Psoas muscle (tissue), 8 donors: ENCODE results near the gene DDN. TPM values are rescaled to one million over a fixed set of nuclear protein-coding genes. Genes with fewer than 3 reads are reported as not detected.

ENCODE experiments used
- ATAC-seq, 4 donors: fragments of 200-7000 bp; cut with Tn5 transposase; one replicate each; pipeline ENCODE4 v1.9.1; 2020; ENCODE audit warnings: moderate library complexity in 3 of 4, mild to moderate bottlenecking in 2 of 4
- DNase-seq, 2 donors: peaks; one replicate each; pipeline ENCODE4 v3.0.0-alpha.2; 2020
- H3K27ac ChIP-seq: fragments of 200-600 bp; one replicate; pipeline ENCODE4 v1.8.0; 2022
- H3K27me3 ChIP-seq, 3 donors: fragments of 200-600 bp in 1 of 3; one replicate each; pipeline versions ENCODE4 v1.6.1 to v1.8.0; 2013 to 2022; ENCODE audit warnings: low read length in 2 of 3, mild to moderate bottlenecking in 2 of 3, moderate library complexity in 1 of 3; ENCODE audit not compliant: insufficient read depth in 3 of 3
- H3K36me3 ChIP-seq, 2 donors: fragments of 200-600 bp in 1 of 2; one replicate each; pipeline versions ENCODE4 v1.6.1 to v1.8.0; 2013 to 2022; ENCODE audit warnings: low read depth in 1 of 2, mild to moderate bottlenecking in 1 of 2, moderate library complexity in 1 of 2; ENCODE audit not compliant: insufficient read depth in 1 of 2
- H3K4me1 ChIP-seq: fragments of 200-600 bp; one replicate; pipeline ENCODE4 v1.8.0; 2022
- H3K4me3 ChIP-seq: fragments of 200-600 bp; one replicate; pipeline ENCODE4 v1.8.0; 2022; ENCODE audit warnings: mild to moderate bottlenecking
- H3K9me3 ChIP-seq: fragments of 200-600 bp; one replicate; pipeline ENCODE4 v1.8.0; 2022
- WGBS, 3 donors: extraction: QIAGEN DNeasy Blood & Tissue Kit; methylation state at CpG; one replicate each; pipeline versions ENCODE4 v1.1.6 to v1.1.7; 2013; 5-methylcytosine and 5-hydroxymethylcytosine counted together
- intact Hi-C, 2 donors: fragments of 100-400 bp; cut with DNase I; formaldehyde crosslinking; loops; one replicate each; pipeline versions ENCODE4 v1.11.0 to v1.14.2; 2022
- polyA plus RNA-seq, 3 donors: library from polyadenylated mRNA; stranded (reverse); fragments of 200-250 nt; gene quantifications; one replicate each; pipeline ENCODE4 v1.2.3, GENCODE V29; 2013
- total RNA-seq, 4 donors: library from RNA; stranded (reverse); fragmentation: NEBNext Ultra II Directional in 2 of 4; extraction: Animal tissue kit (Norgen Biotek cat#: 25700) in 2 of 4; gene quantifications; one replicate each; pipeline versions ENCODE4 v1.2.1 to v1.2.4, GENCODE V29; 2021 to 2023
- TF ChIP-seq, protein P1 (sequence below): fragments of 200-600 bp; IDR thresholded peaks from one replicate; pipeline ENCODE4 v1.8.0; 2022; ENCODE audit warnings: antibody characterized with exemption
- donor health status: healthy with polysubstance abuse.
- donor health status: DM: no; HTN: no; CAD: no; lungs with moderate emphysema.
- donor health status: Bipolar disorder and iron deficiency.
- donor health status: healthy.
- donor health status: DM: yes; HTN: yes; CAD: no.
- donor health status: DM: no; HTN: no; CAD: no.
- donor health status: DM: no; HTN: no; CAD: no.
- donor health status: DM: yes; HTN: yes; CAD: no.

The DDN gene
- total and polyA plus RNA-seq, 7 donors = 11.2 to 485 (median 72.6) TPM

DNA sequence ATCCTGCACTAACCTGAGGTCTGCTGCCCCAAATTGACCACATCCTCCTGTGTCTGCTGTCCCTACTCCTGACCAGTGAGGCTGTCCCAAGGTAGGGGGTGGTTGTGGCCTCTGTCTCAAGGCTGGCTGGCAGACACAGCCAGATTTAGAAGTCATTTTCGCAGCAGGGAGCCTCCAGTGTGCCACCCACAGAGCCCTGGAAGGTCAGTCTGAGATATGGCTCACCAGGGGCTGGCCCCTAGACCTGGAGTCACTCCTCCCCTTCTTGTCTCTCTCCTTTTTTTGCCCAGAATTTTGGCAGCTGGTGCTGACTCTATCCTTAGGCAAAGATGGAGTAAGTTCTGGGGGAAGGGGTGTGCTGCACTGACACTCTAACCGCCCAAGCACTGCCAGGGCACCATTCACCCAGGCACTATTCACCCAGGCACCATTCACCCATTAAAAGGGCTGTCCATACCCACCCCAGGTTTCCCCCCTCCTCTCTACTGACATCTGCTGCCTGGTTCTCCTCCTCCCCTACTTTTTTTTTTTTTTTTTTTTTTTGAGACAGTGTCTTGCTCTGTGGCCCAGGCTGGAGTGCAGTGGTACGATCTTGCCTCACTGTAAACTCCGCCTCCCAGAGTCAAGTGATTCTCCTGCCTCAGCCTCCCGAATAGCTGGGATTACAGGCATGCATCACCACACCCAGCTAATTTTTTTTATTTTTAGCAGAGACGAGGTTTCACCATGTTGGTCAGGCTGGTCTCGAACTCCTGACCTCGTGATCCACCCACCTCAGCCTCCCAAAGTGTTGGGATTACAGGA is 7.7 kb downstream of the DDN start:
- DNase-seq (no peak), ATAC-seq (no peak)
- Histone ChIP-seq H3K9me3 (no peaks in the 10 kb centered on the region), H3K36me3 (no peaks in the 10 kb centered on the region), H3K27ac (no peak overlapping the region), H3K4me1 (peaks cover 12% of the 10 kb centered on the region), H3K27me3 (peaks cover 0 to 49% (median 0%) of the 10 kb centered on the region in 3 donors), H3K4me3 (no peak overlapping the region)
- WGBS, 3 donors = 66 to 72% (median 67%) methylated on average over 8 of the region's 8 CpGs
- TF ChIP-seq, protein P1, sequence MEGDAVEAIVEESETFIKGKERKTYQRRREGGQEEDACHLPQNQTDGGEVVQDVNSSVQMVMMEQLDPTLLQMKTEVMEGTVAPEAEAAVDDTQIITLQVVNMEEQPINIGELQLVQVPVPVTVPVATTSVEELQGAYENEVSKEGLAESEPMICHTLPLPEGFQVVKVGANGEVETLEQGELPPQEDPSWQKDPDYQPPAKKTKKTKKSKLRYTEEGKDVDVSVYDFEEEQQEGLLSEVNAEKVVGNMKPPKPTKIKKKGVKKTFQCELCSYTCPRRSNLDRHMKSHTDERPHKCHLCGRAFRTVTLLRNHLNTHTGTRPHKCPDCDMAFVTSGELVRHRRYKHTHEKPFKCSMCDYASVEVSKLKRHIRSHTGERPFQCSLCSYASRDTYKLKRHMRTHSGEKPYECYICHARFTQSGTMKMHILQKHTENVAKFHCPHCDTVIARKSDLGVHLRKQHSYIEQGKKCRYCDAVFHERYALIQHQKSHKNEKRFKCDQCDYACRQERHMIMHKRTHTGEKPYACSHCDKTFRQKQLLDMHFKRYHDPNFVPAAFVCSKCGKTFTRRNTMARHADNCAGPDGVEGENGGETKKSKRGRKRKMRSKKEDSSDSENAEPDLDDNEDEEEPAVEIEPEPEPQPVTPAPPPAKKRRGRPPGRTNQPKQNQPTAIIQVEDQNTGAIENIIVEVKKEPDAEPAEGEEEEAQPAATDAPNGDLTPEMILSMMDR = no peak
- intact Hi-C loops = no loop called here

- DNase-seq (no peak), ATAC-seq (no peak)
- Histone ChIP-seq H3K9me3 (no peaks in the 10 kb centered on the region), H3K4me1 (peaks cover 10% of the 10 kb centered on the region), H3K36me3 (no peaks in the 10 kb centered on the region), H3K27ac (no peak overlapping the region), H3K4me3 (no peak overlapping the region), H3K27me3 (peaks cover 0 to 48% (median 0%) of the 10 kb centered on the region in 3 donors)
- intact Hi-C loops = no loop called here
- TF ChIP-seq, protein P1 = no peak
These were observed 8.6 kb downstream of the DDN start for GRCh38 chr12:48990552-48990951.

DNA sequence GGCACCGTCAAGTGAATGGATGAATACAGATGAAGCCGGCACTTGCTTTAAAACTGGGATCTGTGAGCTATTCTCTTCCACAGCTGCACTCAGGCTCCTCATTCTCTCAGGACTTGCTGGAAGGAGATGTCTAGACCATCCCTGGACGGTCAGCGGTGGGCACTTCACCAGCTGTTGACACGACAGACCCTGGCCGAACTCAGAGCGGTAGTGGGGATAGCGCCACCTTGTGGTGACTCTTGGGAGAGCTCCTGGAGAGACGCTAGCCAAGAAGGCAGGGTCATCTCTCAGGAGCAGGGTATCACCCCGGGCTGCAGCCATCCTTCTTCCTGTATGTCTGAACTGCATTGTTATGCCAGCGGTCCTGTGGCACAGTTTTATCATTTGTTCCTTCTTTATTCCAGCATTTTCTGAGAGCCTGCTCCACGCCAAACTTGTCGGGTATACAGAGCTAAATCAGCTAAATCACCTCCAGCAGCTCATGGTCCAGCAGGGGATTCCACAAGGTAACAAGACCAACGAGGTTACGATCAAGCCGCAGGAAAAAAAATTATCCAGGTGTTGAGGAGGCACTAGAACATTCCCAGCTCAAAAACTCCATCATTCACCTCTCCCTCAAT is 11.0 kb downstream of the DDN start:
- Histone ChIP-seq H3K9me3 (no peaks in the 10 kb centered on the region), H3K27me3 (peaks cover 0 to 32% (median 0%) of the 10 kb centered on the region in 3 donors), H3K36me3 (no peaks in the 10 kb centered on the region), H3K4me1 (peaks cover 6% of the 10 kb centered on the region), H3K27ac (no peak overlapping the region), H3K4me3 (no peak overlapping the region)
- intact Hi-C loops = loop anchor here in 1 of 2 donors (5.0 kb wide), 1 partner anchor 131 kb away; no protein-coding TSS in a partner anchor
- WGBS, 3 donors = 24 to 26% (median 24%) methylated on average over 16 of the region's 16 CpGs
- DNase-seq = peak; percentile 67 to 84
- TF ChIP-seq, protein P1 = peak; percentile 83
- peak; percentile 67 to 82 (median 74) for ATAC-seq

GRCh38 chr12:48986720-48987291 is 12.4 kb downstream of the DDN start:
- peaks cover 0 to 34% (median 7%) of the 10 kb centered on the region in 3 donors for H3K27me3 ChIP-seq
- H3K9me3 ChIP-seq = no peaks in the 10 kb centered on the region
- WGBS, 3 donors = 50 to 62% (median 52%) methylated on average over 19 to 23 of the region's 23 CpGs
- H3K4me1 ChIP-seq = peaks cover 6% of the 10 kb centered on the region
- ATAC-seq (no peak), DNase-seq (no peak)
- H3K36me3 ChIP-seq = no peaks in the 10 kb centered on the region
- TF ChIP-seq, protein P1 = no peak
- H3K27ac ChIP-seq = no peak overlapping the region
- no peak overlapping the region for H3K4me3 ChIP-seq
- intact Hi-C loops = loop anchor here in 1 of 2 donors (5.0 kb wide), 1 partner anchor 130 kb away; no protein-coding TSS in a partner anchor
